Skeletal muscle satellite cell (primary cell): ENCODE results near the gene PTGES3L.

Source experiments
- H3K27me3 ChIP-seq: 2 replicates; pipeline ENCODE4 v1.7.0; 2013; ENCODE audit warnings: low read length; ENCODE audit not compliant: control insufficient read depth, insufficient read depth
- H3K36me3 ChIP-seq: 2 replicates; pipeline ENCODE4 v1.7.0; 2013; ENCODE audit warnings: mild to moderate bottlenecking, control low read depth, low read length; ENCODE audit not compliant: insufficient read depth
- H3K4me1 ChIP-seq: 2 replicates; pipeline ENCODE4 v1.7.0; 2013; ENCODE audit warnings: low read length; ENCODE audit not compliant: control insufficient read depth, insufficient read depth
- H3K4me2 ChIP-seq: 2 replicates; pipeline ENCODE4 v1.7.0; 2013; ENCODE audit warnings: mild to moderate bottlenecking, low read length
- H3K4me3 ChIP-seq: 2 replicates; pipeline ENCODE4 v1.7.0; 2013; ENCODE audit warnings: low read length
- H3K9ac ChIP-seq: 2 replicates; pipeline ENCODE4 v1.7.0; 2013; ENCODE audit warnings: mild to moderate bottlenecking, low read depth, low read length, moderate library complexity
- H3K9me3 ChIP-seq: replicated peaks from 2 replicates; pipeline ENCODE4 v1.7.0; 2013; ENCODE audit warnings: mild to moderate bottlenecking, control low read depth, low read length

PTGES3L gene

GRCh38 chr17:43020030-43020621 is 40.2 kb upstream of the PTGES3L start:
- Histone ChIP-seq H3K36me3 (peaks cover 31% of the 10 kb centered on the region), H3K4me1 (peaks cover 33% of the 10 kb centered on the region), H3K27me3 (no peaks in the 10 kb centered on the region), H3K4me2 (peak overlapping the region; percentile 65), H3K9ac (no peak overlapping the region), H3K9me3 (no peaks in the 10 kb centered on the region), H3K4me3 (peak overlapping the region; percentile 41)

DNA sequence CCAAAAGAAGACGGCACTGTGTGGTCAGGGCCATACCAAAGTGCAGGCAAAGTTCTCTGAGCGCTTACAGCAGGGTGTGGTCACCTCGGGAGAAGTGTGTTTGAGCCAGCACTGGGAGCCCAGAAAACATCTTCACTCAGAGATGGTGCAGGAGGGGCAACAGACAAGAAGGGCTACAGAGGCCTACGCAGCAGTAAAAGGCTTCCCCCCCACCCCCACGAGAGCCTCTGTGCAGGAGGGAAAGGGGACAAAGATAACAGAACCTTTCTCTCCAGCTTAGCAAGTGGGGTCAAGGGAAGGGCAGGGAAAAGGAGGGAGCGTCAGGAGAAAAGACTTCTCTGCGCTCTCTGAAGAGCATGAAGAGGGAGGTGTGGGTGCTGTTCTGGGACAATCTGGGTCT is 39.5 kb upstream of the PTGES3L start:
- no peaks in the 10 kb centered on the region for H3K9me3 ChIP-seq
- no peak overlapping the region for H3K9ac ChIP-seq
- H3K4me1 ChIP-seq, result peaks cover 29% of the 10 kb centered on the region
- peak overlapping the region; percentile 41 for H3K4me3 ChIP-seq
- H3K36me3 ChIP-seq, result peaks cover 38% of the 10 kb centered on the region
- H3K27me3 ChIP-seq, result no peaks in the 10 kb centered on the region
- H3K4me2 ChIP-seq, result peak overlapping the region; percentile 65

DNA sequence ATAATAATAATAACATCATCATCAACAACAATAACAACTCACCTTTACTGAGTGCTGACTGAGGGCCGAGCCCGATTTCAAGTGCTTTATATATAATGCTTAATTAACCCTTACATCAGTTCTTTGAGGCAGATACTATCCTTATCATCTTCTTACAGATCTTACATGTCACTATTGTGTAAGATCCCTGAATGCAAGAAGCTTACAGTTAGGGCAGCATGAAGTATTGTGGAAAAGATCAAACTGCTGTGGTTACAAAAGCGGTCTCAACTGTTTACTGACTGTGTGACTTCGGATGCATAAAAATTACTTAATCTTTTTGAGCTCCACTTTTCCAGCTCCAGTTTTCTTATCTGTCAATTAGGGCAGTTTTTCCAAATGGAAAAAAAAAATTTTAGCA is 39.1 kb upstream of the PTGES3L start:
- Histone ChIP-seq H3K27me3 (no peaks in the 10 kb centered on the region), H3K36me3 (peaks cover 42% of the 10 kb centered on the region), H3K9ac (no peak overlapping the region), H3K9me3 (no peaks in the 10 kb centered on the region), H3K4me1 (peaks cover 29% of the 10 kb centered on the region), H3K4me2 (peak overlapping the region; percentile 65), H3K4me3 (no peak overlapping the region)

DNA sequence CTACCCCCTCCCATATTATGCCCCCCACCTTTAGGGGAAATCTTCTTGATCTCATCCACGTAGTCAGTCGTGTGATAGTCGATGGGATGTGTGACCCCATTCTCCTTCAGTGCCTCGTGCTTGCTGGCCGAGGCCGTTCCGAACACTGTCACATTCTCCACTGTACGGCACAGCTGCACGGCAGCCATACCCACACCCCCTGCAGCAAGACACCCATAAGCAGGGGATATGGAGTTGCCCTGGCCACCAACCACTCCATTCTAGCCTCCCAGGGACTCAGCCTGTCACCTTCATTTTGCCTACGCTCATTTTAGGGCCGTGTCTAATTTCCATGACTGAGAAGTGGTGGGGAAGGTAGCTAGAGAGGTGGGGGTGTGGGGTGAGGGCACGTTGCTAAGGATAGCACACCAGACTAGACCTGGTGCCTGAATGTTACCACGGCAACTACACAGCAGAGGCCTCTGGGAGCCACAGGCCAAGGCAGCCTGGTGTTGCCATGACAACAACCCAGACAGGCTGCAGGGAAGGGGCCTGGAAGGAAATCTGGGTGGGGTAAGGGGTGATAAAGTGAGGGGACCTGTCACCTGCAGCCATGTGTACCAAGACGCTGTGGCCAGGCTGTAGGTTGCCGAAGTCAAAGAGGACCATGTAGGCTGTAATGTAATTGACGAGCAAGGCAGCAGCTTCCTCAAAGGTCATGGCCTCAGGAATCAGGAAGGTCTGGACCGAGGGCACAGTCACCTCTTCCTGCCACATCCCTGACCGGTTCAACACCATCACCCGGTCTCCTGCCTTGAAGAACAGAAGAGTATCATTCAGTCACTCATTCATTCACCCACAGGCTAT is 38.4 kb upstream of the PTGES3L start:
- Histone ChIP-seq H3K4me3 (no peak overlapping the region), H3K9ac (no peak overlapping the region), H3K4me2 (peak overlapping the region; percentile 65), H3K36me3 (peaks cover 46% of the 10 kb centered on the region), H3K4me1 (peaks cover 29% of the 10 kb centered on the region), H3K27me3 (no peaks in the 10 kb centered on the region), H3K9me3 (no peaks in the 10 kb centered on the region)

DNA sequence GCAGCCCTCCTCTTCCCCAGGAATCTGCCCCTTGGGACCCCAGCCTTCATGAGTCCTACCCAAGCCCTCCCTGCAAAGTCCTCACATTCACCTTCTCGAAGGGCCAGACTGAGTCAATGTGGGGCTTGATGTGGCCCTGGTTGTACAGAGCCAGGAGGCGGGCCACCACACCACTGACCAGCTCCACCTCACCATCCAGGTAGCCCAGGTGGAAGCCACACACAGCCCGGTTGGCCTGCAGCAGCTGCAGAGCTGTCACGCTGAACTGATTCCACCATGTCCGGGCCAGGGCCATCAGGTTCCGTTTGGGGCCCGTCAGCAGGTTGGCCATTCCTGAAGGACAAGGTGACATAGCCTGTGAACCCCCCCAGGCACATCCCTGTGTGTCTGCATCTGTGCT is 36.3 kb upstream of the PTGES3L start:
- H3K4me3 ChIP-seq, result no peak overlapping the region
- no peak overlapping the region for H3K9ac ChIP-seq
- H3K4me2 ChIP-seq, result no peak overlapping the region
- no peaks in the 10 kb centered on the region for H3K27me3 ChIP-seq
- H3K4me1 ChIP-seq, result peaks cover 28% of the 10 kb centered on the region
- peaks cover 50% of the 10 kb centered on the region for H3K36me3 ChIP-seq
- H3K9me3 ChIP-seq, result no peaks in the 10 kb centered on the region

- peaks cover 24% of the 10 kb centered on the region for H3K4me1 ChIP-seq
- H3K27me3 ChIP-seq, result no peaks in the 10 kb centered on the region
- H3K9me3 ChIP-seq, result no peaks in the 10 kb centered on the region
- no peak overlapping the region for H3K9ac ChIP-seq
- H3K4me3 ChIP-seq, result no peak overlapping the region
- no peak overlapping the region for H3K4me2 ChIP-seq
- H3K36me3 ChIP-seq, result peaks cover 50% of the 10 kb centered on the region
Observed at GRCh38 chr17:43015579-43015978, 35.7 kb upstream of the PTGES3L start.

GRCh38 chr17:43014649-43015542 is 35.0 kb upstream of the PTGES3L start:
- H3K4me2 ChIP-seq, result no peak overlapping the region
- H3K4me3 ChIP-seq, result no peak overlapping the region
- no peaks in the 10 kb centered on the region for H3K27me3 ChIP-seq
- H3K36me3 ChIP-seq, result peaks cover 50% of the 10 kb centered on the region
- no peaks in the 10 kb centered on the region for H3K9me3 ChIP-seq
- H3K9ac ChIP-seq, result no peak overlapping the region
- H3K4me1 ChIP-seq, result peaks cover 17% of the 10 kb centered on the region

- Histone ChIP-seq H3K27me3 (no peaks in the 10 kb centered on the region), H3K36me3 (peaks cover 50% of the 10 kb centered on the region), H3K4me2 (no peak overlapping the region), H3K9me3 (no peaks in the 10 kb centered on the region), H3K4me3 (no peak overlapping the region), H3K4me1 (peaks cover 10% of the 10 kb centered on the region), H3K9ac (no peak overlapping the region)
Observed at GRCh38 chr17:43014020-43014648, 34.3 kb upstream of the PTGES3L start.

- H3K4me2 ChIP-seq, result no peak overlapping the region
- H3K9me3 ChIP-seq, result no peaks in the 10 kb centered on the region
- no peaks in the 10 kb centered on the region for H3K27me3 ChIP-seq
- H3K4me3 ChIP-seq, result no peak overlapping the region
- H3K36me3 ChIP-seq, result peaks cover 42% of the 10 kb centered on the region
- H3K4me1 ChIP-seq, result peaks cover 3% of the 10 kb centered on the region
- no peak overlapping the region for H3K9ac ChIP-seq
Observed at GRCh38 chr17:43013296-43013695, 33.4 kb upstream of the PTGES3L start.

DNA sequence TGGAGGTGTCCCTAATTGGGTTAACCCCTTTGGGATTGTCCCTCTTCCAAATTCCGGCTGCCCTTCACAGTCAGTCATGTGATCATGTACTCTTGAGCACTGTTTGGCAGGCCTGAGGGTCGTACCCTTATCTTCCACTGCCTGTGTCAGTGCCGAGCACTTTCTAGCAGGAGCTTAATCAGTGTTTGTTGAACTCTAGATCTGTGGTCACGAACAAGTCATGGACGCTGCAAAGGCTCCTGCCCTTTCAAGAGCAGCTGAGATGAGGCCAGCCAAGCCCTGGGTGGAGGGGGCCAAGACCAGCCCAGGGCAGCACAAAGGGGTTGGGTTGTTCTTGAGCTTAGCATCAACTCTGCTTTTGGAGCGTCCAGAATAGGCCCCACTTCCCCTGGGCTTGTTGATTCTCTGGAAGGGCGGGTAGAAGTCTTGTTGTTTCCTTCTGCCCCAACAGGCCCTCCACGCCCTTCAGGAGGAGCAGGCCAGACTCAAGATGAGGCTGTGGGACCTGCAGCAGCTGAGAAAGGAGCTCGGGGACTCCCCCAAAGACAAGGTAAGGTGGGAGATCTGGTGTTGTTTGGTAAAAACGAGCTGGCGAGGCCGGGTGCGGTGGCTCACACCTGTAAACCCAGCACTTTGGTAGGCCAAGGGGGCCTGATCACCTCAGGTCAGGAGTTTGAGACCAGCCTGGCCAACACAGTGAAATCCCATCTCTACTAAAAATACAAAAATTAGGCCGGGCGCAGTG is 32.0 kb upstream of the PTGES3L start:
- H3K9me3 ChIP-seq, result no peaks in the 10 kb centered on the region
- H3K4me2 ChIP-seq, result no peak overlapping the region
- H3K27me3 ChIP-seq, result no peaks in the 10 kb centered on the region
- H3K4me3 ChIP-seq, result no peak overlapping the region
- peaks cover 33% of the 10 kb centered on the region for H3K36me3 ChIP-seq
- no peak overlapping the region for H3K9ac ChIP-seq
- H3K4me1 ChIP-seq, result peaks cover 3% of the 10 kb centered on the region
